Astrocyte (in vitro differentiated cells and primary cell): ENCODE data around the gene TAS2R40.

Source experiments
- CTCF ChIP-seq: IDR thresholded peaks from 2 replicates; pipeline ENCODE4 v1.5.1; 2011; ENCODE audit warnings: low read depth, mild to moderate bottlenecking, inconsistent platforms, low read length, moderate library complexity; ENCODE audit not compliant: insufficient read depth
- EZH2 ChIP-seq: IDR thresholded peaks from 2 replicates; pipeline ENCODE4 v1.6.1; 2012; ENCODE audit warnings: mild to moderate bottlenecking, low read length, inconsistent platforms; ENCODE audit not compliant: insufficient read depth

- no peak for TF ChIP-seq EZH2
- no peak for TF ChIP-seq CTCF
Observed at GRCh38 chr7:143188994-143189393, 32.8 kb upstream of the TAS2R40 start.
